ENCODE results near the gene TMEM181.
"Not testable (repeated sequence)": the region's sequence is repeated elsewhere in the genome, so short reads cannot be mapped to it uniquely, and the experiment has no call there.

The TMEM181 gene

GRCh38 chr6:158595223-158595622 lies 35.3 kb downstream of the TMEM181 start:
- peak overlapping the region; percentile 46 for H3K27ac Mint-ChIP-seq (ENCODE audit: low read depth)
- H3K9me3 Mint-ChIP-seq: no peaks in the 10 kb centered on the region
- no peak overlapping the region for H3K4me3 Mint-ChIP-seq
- no peak for DNase-seq (ENCODE audit: low spot score in 2 of 2)
- H3K27me3 Mint-ChIP-seq: no peaks in the 10 kb centered on the region
- peaks cover 21% of the 10 kb centered on the region for H3K4me1 Mint-ChIP-seq
- ATAC-seq (replicated peaks; ENCODE audit: extremely low read depth, poor library complexity, severe bottlenecking): no peak
- peaks cover 64% of the 10 kb centered on the region for H3K36me3 Mint-ChIP-seq (ENCODE audit: insufficient read depth)

- H3K36me3 Mint-ChIP-seq (ENCODE audit: insufficient read depth): peaks cover 63% of the 10 kb centered on the region
- ATAC-seq (replicated peaks; ENCODE audit: extremely low read depth, poor library complexity, severe bottlenecking) (no peak), DNase-seq (ENCODE audit: low spot score in 2 of 2) (no peak)
- peaks cover 12% of the 10 kb centered on the region for H3K4me1 Mint-ChIP-seq
- H3K9me3 Mint-ChIP-seq: no peaks in the 10 kb centered on the region
- no peak overlapping the region for H3K4me3 Mint-ChIP-seq
- H3K27ac Mint-ChIP-seq (ENCODE audit: low read depth): no peak overlapping the region
- no peaks in the 10 kb centered on the region for H3K27me3 Mint-ChIP-seq
Observed at GRCh38 chr6:158596861-158597260, 37.0 kb downstream of the TMEM181 start.

- no peak for ATAC-seq (replicated peaks; ENCODE audit: extremely low read depth, poor library complexity, severe bottlenecking)
- H3K27ac Mint-ChIP-seq (ENCODE audit: low read depth): peak overlapping the region; percentile 10
- peaks cover 62% of the 10 kb centered on the region for H3K36me3 Mint-ChIP-seq (ENCODE audit: insufficient read depth)
Observed at GRCh38 chr6:158597565-158597964, 37.7 kb downstream of the TMEM181 start.

GRCh38 chr6:158599635-158600034 lies 39.7 kb downstream of the TMEM181 start:
- Mint-ChIP-seq H3K36me3 (ENCODE audit: insufficient read depth) (peaks cover 52% of the 10 kb centered on the region), H3K27ac (ENCODE audit: low read depth) (no peak overlapping the region), H3K4me1 (peaks cover 30% of the 10 kb centered on the region), H3K27me3 (no peaks in the 10 kb centered on the region), H3K4me3 (no peak overlapping the region), H3K9me3 (no peaks in the 10 kb centered on the region)
- ATAC-seq (replicated peaks; ENCODE audit: extremely low read depth, poor library complexity, severe bottlenecking) (no peak), DNase-seq (ENCODE audit: low spot score in 2 of 2) (no peak)

More at GRCh38 chr6:158597565-158597964, 37.7 kb downstream of the TMEM181 start:
- H3K9me3 Mint-ChIP-seq: no peaks in the 10 kb centered on the region
- DNase-seq (ENCODE audit: low spot score in 2 of 2): no peak
- H3K27me3 Mint-ChIP-seq: no peaks in the 10 kb centered on the region
- H3K4me1 Mint-ChIP-seq: peaks cover 12% of the 10 kb centered on the region
- H3K4me3 Mint-ChIP-seq: no peak overlapping the region

- Mint-ChIP-seq H3K9me3 (no peaks in the 10 kb centered on the region), H3K4me3 (no peak overlapping the region), H3K27me3 (no peaks in the 10 kb centered on the region), H3K27ac (ENCODE audit: low read depth) (peak overlapping the region; percentile 44), H3K36me3 (ENCODE audit: insufficient read depth) (peaks cover 43% of the 10 kb centered on the region), H3K4me1 (peaks cover 24% of the 10 kb centered on the region)
- DNase-seq (ENCODE audit: low spot score in 2 of 2): no peak
- no peak for ATAC-seq (replicated peaks; ENCODE audit: extremely low read depth, poor library complexity, severe bottlenecking)
Observed at GRCh38 chr6:158603261-158604047, 43.6 kb downstream of the TMEM181 start.

- no peak for ATAC-seq (replicated peaks; ENCODE audit: extremely low read depth, poor library complexity, severe bottlenecking)
- Mint-ChIP-seq H3K4me1 (peaks cover 24% of the 10 kb centered on the region), H3K9me3 (no peaks in the 10 kb centered on the region), H3K4me3 (no peak overlapping the region), H3K27ac (ENCODE audit: low read depth) (peak overlapping the region; percentile 36), H3K27me3 (no peaks in the 10 kb centered on the region), H3K36me3 (ENCODE audit: insufficient read depth) (peaks cover 46% of the 10 kb centered on the region)
- DNase-seq (ENCODE audit: low spot score in 2 of 2): no peak
Observed at GRCh38 chr6:158604048-158604406, 44.1 kb downstream of the TMEM181 start.

- no peaks in the 10 kb centered on the region for H3K9me3 Mint-ChIP-seq
- ATAC-seq (replicated peaks; ENCODE audit: extremely low read depth, poor library complexity, severe bottlenecking) (no peak), DNase-seq (ENCODE audit: low spot score in 2 of 2) (peak; percentile 21 to 37)
- H3K4me3 Mint-ChIP-seq: no peak overlapping the region
- peaks cover 18% of the 10 kb centered on the region for H3K4me1 Mint-ChIP-seq
- H3K27me3 Mint-ChIP-seq: no peaks in the 10 kb centered on the region
- peak overlapping the region; percentile 55 for H3K27ac Mint-ChIP-seq (ENCODE audit: low read depth)
- peaks cover 51% of the 10 kb centered on the region for H3K36me3 Mint-ChIP-seq (ENCODE audit: insufficient read depth)
Observed at GRCh38 chr6:158605266-158605878, 45.5 kb downstream of the TMEM181 start.

- Mint-ChIP-seq H3K4me1 (peaks cover 19% of the 10 kb centered on the region), H3K36me3 (ENCODE audit: insufficient read depth) (peaks cover 50% of the 10 kb centered on the region), H3K27ac (ENCODE audit: low read depth) (peak overlapping the region; percentile 55)
- ATAC-seq (replicated peaks; ENCODE audit: extremely low read depth, poor library complexity, severe bottlenecking); H3K4me3 Mint-ChIP-seq; DNase-seq (ENCODE audit: low spot score in 2 of 2); H3K27me3 Mint-ChIP-seq; H3K9me3 Mint-ChIP-seq: not testable (repeated sequence)
Observed at GRCh38 chr6:158606011-158606410, 46.1 kb downstream of the TMEM181 start.

GRCh38 chr6:158606935-158607334 lies 47.0 kb downstream of the TMEM181 start:
- H3K27me3 Mint-ChIP-seq: no peaks in the 10 kb centered on the region
- H3K4me1 Mint-ChIP-seq: peaks cover 24% of the 10 kb centered on the region
- H3K36me3 Mint-ChIP-seq (ENCODE audit: insufficient read depth): peaks cover 45% of the 10 kb centered on the region

GRCh38 chr6:158607411-158608170 lies 47.7 kb downstream of the TMEM181 start:
- Mint-ChIP-seq H3K27me3 (no peaks in the 10 kb centered on the region), H3K36me3 (ENCODE audit: insufficient read depth) (peaks cover 46% of the 10 kb centered on the region), H3K9me3 (no peaks in the 10 kb centered on the region), H3K4me1 (peaks cover 25% of the 10 kb centered on the region), H3K4me3 (no peak overlapping the region), H3K27ac (ENCODE audit: low read depth) (no peak overlapping the region)
- no peak for ATAC-seq (replicated peaks; ENCODE audit: extremely low read depth, poor library complexity, severe bottlenecking)
- no peak for DNase-seq (ENCODE audit: low spot score in 2 of 2)

More at GRCh38 chr6:158606935-158607334, 47.0 kb downstream of the TMEM181 start:
- no peaks in the 10 kb centered on the region for H3K9me3 Mint-ChIP-seq
- no peak overlapping the region for H3K4me3 Mint-ChIP-seq
- ATAC-seq (replicated peaks; ENCODE audit: extremely low read depth, poor library complexity, severe bottlenecking) (no peak), DNase-seq (ENCODE audit: low spot score in 2 of 2) (no peak)
- H3K27ac Mint-ChIP-seq (ENCODE audit: low read depth): no peak overlapping the region

GRCh38 chr6:158608221-158608620 lies 48.3 kb downstream of the TMEM181 start:
- Mint-ChIP-seq H3K27me3 (no peaks in the 10 kb centered on the region), H3K27ac (ENCODE audit: low read depth) (no peak overlapping the region), H3K9me3 (no peaks in the 10 kb centered on the region), H3K4me1 (peaks cover 22% of the 10 kb centered on the region), H3K36me3 (ENCODE audit: insufficient read depth) (peaks cover 46% of the 10 kb centered on the region), H3K4me3 (no peak overlapping the region)
- ATAC-seq (replicated peaks; ENCODE audit: extremely low read depth, poor library complexity, severe bottlenecking) (no peak), DNase-seq (ENCODE audit: low spot score in 2 of 2) (no peak)

GRCh38 chr6:158609455-158610155 lies 49.7 kb downstream of the TMEM181 start:
- Mint-ChIP-seq H3K4me3 (no peak overlapping the region), H3K4me1 (peaks cover 10% of the 10 kb centered on the region), H3K9me3 (no peaks in the 10 kb centered on the region), H3K36me3 (ENCODE audit: insufficient read depth) (peaks cover 41% of the 10 kb centered on the region), H3K27ac (ENCODE audit: low read depth) (no peak overlapping the region), H3K27me3 (no peaks in the 10 kb centered on the region)
- no peak for ATAC-seq (replicated peaks; ENCODE audit: extremely low read depth, poor library complexity, severe bottlenecking)
- DNase-seq (ENCODE audit: low spot score in 2 of 2): no peak

Data from central memory CD8-positive, alpha-beta T cell (primary cell).